ENCODE measurements around the gene UBE2E2. TPM values are rescaled to one million over a fixed set of nuclear protein-coding genes. Genes with fewer than 3 reads are reported as not detected.

The UBE2E2 gene
- total RNA-seq, 1 donor = 41.5 TPM

GRCh38 chr3:23162934-23163333 lies 40.2 kb upstream of the UBE2E2 start:
- no peak for TF ChIP-seq CTCF (IDR thresholded peaks at IDR 0.05; ENCODE audit: insufficient read depth, low read depth, low read length)
- no peak for DNase-seq (ENCODE audit: low read depth)

GRCh38 chr3:23164746-23165145 lies 38.4 kb upstream of the UBE2E2 start:
- H3K4me3 ChIP-seq (ENCODE audit: low read depth, low read length) = no peak overlapping the region
- no peak for DNase-seq (ENCODE audit: low read depth)
- no peak for TF ChIP-seq CTCF (IDR thresholded peaks at IDR 0.05; ENCODE audit: insufficient read depth, low read depth, low read length)

More at GRCh38 chr3:23162934-23163333, 40.2 kb upstream of the UBE2E2 start:
- no peak overlapping the region for H3K4me3 ChIP-seq (ENCODE audit: low read depth, low read length)

- TF ChIP-seq CTCF (IDR thresholded peaks at IDR 0.05; ENCODE audit: insufficient read depth, low read depth, low read length) = no peak
- no peak for DNase-seq (ENCODE audit: low read depth)
- no peak overlapping the region for H3K4me3 ChIP-seq (ENCODE audit: low read depth, low read length)
Observed at GRCh38 chr3:23165571-23165970, 37.6 kb upstream of the UBE2E2 start.

GRCh38 chr3:23166276-23166675 lies 36.9 kb upstream of the UBE2E2 start:
- DNase-seq (ENCODE audit: low read depth) = no peak
- no peak overlapping the region for H3K4me3 ChIP-seq (ENCODE audit: low read depth, low read length)
- TF ChIP-seq CTCF (IDR thresholded peaks at IDR 0.05; ENCODE audit: insufficient read depth, low read depth, low read length) = no peak

GRCh38 chr3:23166845-23167244 lies 36.3 kb upstream of the UBE2E2 start:
- no peak for TF ChIP-seq CTCF (IDR thresholded peaks at IDR 0.05; ENCODE audit: insufficient read depth, low read depth, low read length)
- no peak overlapping the region for H3K4me3 ChIP-seq (ENCODE audit: low read depth, low read length)

GRCh38 chr3:23169551-23169950 lies 33.6 kb upstream of the UBE2E2 start:
- no peak for DNase-seq (ENCODE audit: low read depth)
- no peak for TF ChIP-seq CTCF (IDR thresholded peaks at IDR 0.05; ENCODE audit: insufficient read depth, low read depth, low read length)
- H3K4me3 ChIP-seq (ENCODE audit: low read depth, low read length) = no peak overlapping the region

More at GRCh38 chr3:23166845-23167244, 36.3 kb upstream of the UBE2E2 start:
- DNase-seq (ENCODE audit: low read depth) = no peak

DNA sequence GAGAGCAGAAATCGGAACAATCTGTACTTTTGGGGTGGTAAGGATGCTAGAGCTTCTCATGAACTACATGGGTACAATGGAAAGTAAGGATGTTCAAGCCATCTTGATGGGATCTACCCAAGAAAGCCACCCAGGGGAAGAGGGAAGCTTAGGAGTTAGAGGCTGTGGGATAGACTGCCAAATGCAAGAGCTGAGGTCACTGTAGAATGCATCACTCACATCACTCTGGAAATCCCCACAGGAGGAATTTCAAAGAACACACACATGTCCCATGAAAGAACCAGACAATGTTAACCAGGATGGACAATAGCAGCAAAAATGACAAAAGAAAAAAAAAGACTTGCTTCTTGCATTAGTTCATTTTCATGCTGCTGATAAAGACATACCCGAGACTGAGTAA lies 32.8 kb upstream of the UBE2E2 start:
- H3K4me3 ChIP-seq (ENCODE audit: low read depth, low read length) = no peak overlapping the region
- no peak for DNase-seq (ENCODE audit: low read depth)
- TF ChIP-seq CTCF (IDR thresholded peaks at IDR 0.05; ENCODE audit: insufficient read depth, low read depth, low read length) = no peak

Data from fibroblast of villous mesenchyme (primary cell).